Chondrocyte (in vitro differentiated cells): ENCODE measurements around the gene NPLOC4. TPM values are rescaled to one million over a fixed set of nuclear protein-coding genes. Genes with fewer than 3 reads are reported as not detected.
"Not testable (repeated sequence)": the region's sequence is repeated elsewhere in the genome, so short reads cannot be mapped to it uniquely, and the experiment has no call there.

Source experiments
- DNase-seq: peaks from one replicate; pipeline ENCODE4 v3.0.0; 2021; ENCODE audit warnings: mixed read lengths, low spot score
- H3K27ac Mint-ChIP-seq: one replicate; pipeline ENCODE4 v1.8.0; 2021; ENCODE audit warnings: mild to moderate bottlenecking, moderate library complexity, mixed read lengths; ENCODE audit not compliant: unreplicated experiment
- H3K27me3 Mint-ChIP-seq: 2 replicates; pipeline ENCODE4 v1.8.0; 2021; ENCODE audit warnings: low read depth, mixed read lengths
- H3K36me3 Mint-ChIP-seq: 2 replicates; pipeline ENCODE4 v1.8.0; 2021; ENCODE audit warnings: low read depth, mixed read lengths
- H3K4me1 Mint-ChIP-seq: 2 replicates; pipeline ENCODE4 v1.8.0; 2021; ENCODE audit warnings: low read depth, mild to moderate bottlenecking, mixed read lengths
- H3K4me3 Mint-ChIP-seq: one replicate; pipeline ENCODE4 v1.8.0; 2021; ENCODE audit warnings: mild to moderate bottlenecking, moderate library complexity, mixed read lengths; ENCODE audit not compliant: unreplicated experiment
- H3K9me3 Mint-ChIP-seq: 2 replicates; pipeline ENCODE4 v1.8.0; 2021; ENCODE audit warnings: low read depth, mixed read lengths
- CTCF ChIP-seq: fragments of 200-600 bp; sonication (generic); IDR thresholded peaks from 2 replicates; pipeline ENCODE4 v1.5.0; 2021; ENCODE audit warnings: antibody characterized with exemption, mild to moderate bottlenecking, moderate library complexity
- total RNA-seq: library from RNA; stranded (reverse); gene quantifications from 3 replicates; pipeline ENCODE4 v1.2.1, GENCODE V29; 2021

NPLOC4 gene
- total RNA-seq, 1 donor from 2014 or later: 110 TPM

GRCh38 chr17:81675515-81676221 lies 38.8 kb upstream of the NPLOC4 start:
- not testable (repeated sequence) for H3K4me3 Mint-ChIP-seq, DNase-seq, H3K36me3 Mint-ChIP-seq, H3K27me3 Mint-ChIP-seq, H3K9me3 Mint-ChIP-seq, H3K4me1 Mint-ChIP-seq, H3K27ac Mint-ChIP-seq
- TF ChIP-seq CTCF: peak; percentile 79

- H3K4me3 Mint-ChIP-seq: no peak overlapping the region
- H3K4me1 Mint-ChIP-seq: peaks cover 5% of the 10 kb centered on the region
- H3K9me3 Mint-ChIP-seq: no peaks in the 10 kb centered on the region
- no peak for DNase-seq
- H3K36me3 Mint-ChIP-seq: peaks cover 6% of the 10 kb centered on the region
- H3K27me3 Mint-ChIP-seq: no peaks in the 10 kb centered on the region
- H3K27ac Mint-ChIP-seq: no peak overlapping the region
- TF ChIP-seq CTCF: no peak
Measured at GRCh38 chr17:81673561-81674258, 36.8 kb upstream of the NPLOC4 start.

GRCh38 chr17:81672954-81673353 lies 36.0 kb upstream of the NPLOC4 start:
- no peak for DNase-seq
- no peak overlapping the region for H3K4me3 Mint-ChIP-seq
- H3K27ac Mint-ChIP-seq: no peak overlapping the region
- H3K36me3 Mint-ChIP-seq: peaks cover 6% of the 10 kb centered on the region
- peaks cover 10% of the 10 kb centered on the region for H3K4me1 Mint-ChIP-seq
- no peaks in the 10 kb centered on the region for H3K9me3 Mint-ChIP-seq
- no peaks in the 10 kb centered on the region for H3K27me3 Mint-ChIP-seq
- TF ChIP-seq CTCF: no peak

- Mint-ChIP-seq H3K27ac (no peak overlapping the region), H3K36me3 (peaks cover 6% of the 10 kb centered on the region), H3K9me3 (no peaks in the 10 kb centered on the region), H3K4me3 (no peak overlapping the region), H3K4me1 (peaks cover 15% of the 10 kb centered on the region), H3K27me3 (no peaks in the 10 kb centered on the region)
- TF ChIP-seq CTCF: no peak
- DNase-seq: peak; percentile 90
Measured at GRCh38 chr17:81672504-81672903, 35.6 kb upstream of the NPLOC4 start.

GRCh38 chr17:81667754-81668153 lies 30.8 kb upstream of the NPLOC4 start:
- H3K36me3 Mint-ChIP-seq: peaks cover 3% of the 10 kb centered on the region
- H3K4me3 Mint-ChIP-seq: peak overlapping the region; percentile 94
- H3K27ac Mint-ChIP-seq: peak overlapping the region; percentile 59
- H3K9me3 Mint-ChIP-seq: no peaks in the 10 kb centered on the region
- peaks cover 26% of the 10 kb centered on the region for H3K4me1 Mint-ChIP-seq
- TF ChIP-seq CTCF: peak; percentile 14
- no peak for DNase-seq
- no peaks in the 10 kb centered on the region for H3K27me3 Mint-ChIP-seq
